HG03558 (cell line): Measurements from ENCODE around the gene SYT12.
"Not testable (repeated sequence)": the region's sequence is repeated elsewhere in the genome, so short reads cannot be mapped to it uniquely, and the experiment has no call there.

Experiments
- ATAC-seq: cut with Tn5 transposase; IDR thresholded peaks from one replicate; pipeline ENCODE4 v1.9.1; 2021; ENCODE audit warnings: moderate number of reproducible peaks; ENCODE audit not compliant: unreplicated experiment; ENCODE audit errors: extremely low read depth

Gene SYT12

DNA sequence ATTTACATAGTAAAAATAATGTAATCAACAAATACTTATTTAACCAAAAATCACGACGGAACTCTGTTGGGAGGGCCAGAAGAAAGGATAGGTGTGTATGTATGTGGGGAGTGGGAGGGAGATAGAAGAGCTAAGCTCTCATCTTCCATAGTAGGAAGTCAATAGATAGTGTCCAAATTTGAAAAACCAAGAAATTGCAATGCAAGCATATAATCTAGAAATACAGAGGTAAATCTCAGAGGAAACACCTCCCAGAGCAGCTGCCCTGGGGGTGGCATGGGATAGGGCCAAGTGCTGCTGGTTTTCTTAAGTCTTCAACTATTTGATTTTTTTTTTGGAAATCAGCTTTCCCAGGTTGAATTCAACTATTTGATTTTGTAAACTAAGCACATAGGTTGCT is 30.9 kb upstream of the SYT12 start:
- no peak for ATAC-seq

GRCh38 chr11:66996609-66997273 is 26.2 kb upstream of the SYT12 start:
- ATAC-seq, result no peak

DNA sequence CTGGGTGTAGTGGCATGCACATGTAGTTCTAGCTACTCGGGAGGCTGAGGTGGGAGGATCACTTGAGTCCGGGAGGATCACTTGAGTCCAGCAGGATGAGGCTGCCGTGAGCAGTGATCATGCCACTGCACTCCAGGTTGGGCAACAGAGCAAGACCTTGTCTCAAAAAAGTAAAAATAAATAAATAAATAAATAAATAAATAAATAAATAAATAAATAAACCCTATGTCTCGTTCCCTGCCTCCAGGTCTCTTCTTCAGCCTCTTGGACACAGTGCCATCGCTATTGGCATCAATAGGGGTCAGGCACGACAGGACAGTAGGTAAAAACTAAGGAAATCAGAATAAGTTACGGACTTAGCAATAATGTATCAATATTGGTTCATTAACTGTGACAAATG is 23.4 kb upstream of the SYT12 start:
- no peak for ATAC-seq

DNA sequence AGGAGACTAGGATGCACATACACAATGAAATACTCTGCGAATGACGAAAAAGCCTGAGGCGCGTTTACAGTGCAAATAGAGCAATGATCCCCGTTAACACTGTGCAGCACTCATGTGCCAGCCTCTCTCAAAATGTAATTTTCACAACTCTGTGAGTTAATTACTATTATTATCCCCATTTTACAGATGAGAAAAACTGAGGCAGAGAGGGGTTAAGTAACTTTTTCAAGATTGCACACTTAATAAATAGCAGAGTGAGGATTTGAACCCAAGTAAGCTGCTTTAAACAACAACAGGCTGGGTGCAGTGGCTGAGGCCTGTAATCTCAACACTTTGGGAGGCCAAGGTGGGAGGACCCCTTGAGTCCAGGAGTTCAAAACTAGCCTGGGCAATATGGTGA is 21.6 kb upstream of the SYT12 start:
- ATAC-seq, result no peak

- no peak for ATAC-seq
Measured at GRCh38 chr11:67002297-67002913, 20.5 kb upstream of the SYT12 start.

- no peak for ATAC-seq
Measured at GRCh38 chr11:67002921-67003411, 20.0 kb upstream of the SYT12 start.

GRCh38 chr11:67005200-67005599 is 17.7 kb upstream of the SYT12 start:
- ATAC-seq, result not testable (repeated sequence)

DNA sequence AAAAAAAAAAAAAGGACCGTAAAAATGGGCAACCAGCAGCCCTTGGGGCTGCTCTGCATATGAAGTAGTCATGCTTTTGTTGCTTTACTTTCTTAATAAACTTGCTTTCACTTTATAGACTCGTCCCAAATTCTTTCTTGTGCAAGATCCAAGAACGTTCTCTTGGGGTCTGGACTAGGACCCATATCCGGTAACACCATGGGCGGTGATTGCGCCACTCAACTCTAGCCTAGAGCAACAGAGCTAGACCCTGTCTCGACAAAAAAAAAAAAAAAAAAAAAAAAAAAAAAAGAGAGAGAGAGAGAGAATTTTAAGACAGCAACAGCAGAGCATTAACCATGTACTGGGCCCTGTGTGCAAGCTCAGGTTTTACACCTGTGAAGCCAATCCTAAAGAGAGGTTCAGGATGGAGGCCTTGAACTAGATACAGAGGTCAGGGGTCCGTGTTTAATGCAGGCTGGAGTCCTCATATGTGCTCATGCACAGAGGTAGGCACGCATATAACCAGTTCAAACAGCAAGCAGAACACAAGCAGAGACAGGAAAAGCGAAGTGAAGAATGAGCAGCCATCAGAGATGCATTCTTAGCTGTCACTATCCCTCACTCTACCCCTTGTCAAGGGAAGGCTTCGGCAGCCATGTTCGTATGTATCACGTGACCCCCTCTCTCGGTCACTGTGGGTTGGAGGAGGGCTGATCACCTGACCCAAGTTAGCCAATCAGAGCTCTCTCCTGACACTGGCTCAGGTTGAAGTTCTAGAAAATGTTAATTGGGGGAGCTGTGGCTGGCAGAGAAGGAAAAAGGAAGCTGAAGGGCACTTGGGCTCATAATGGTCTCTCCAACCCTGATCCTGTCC is 16.7 kb upstream of the SYT12 start:
- ATAC-seq, result no peak

GRCh38 chr11:67007126-67007525 is 15.8 kb upstream of the SYT12 start:
- ATAC-seq, result no peak

GRCh38 chr11:67010296-67010905 is 12.5 kb upstream of the SYT12 start:
- no peak for ATAC-seq

GRCh38 chr11:67013511-67014045 is 9.4 kb upstream of the SYT12 start:
- ATAC-seq, result no peak

DNA sequence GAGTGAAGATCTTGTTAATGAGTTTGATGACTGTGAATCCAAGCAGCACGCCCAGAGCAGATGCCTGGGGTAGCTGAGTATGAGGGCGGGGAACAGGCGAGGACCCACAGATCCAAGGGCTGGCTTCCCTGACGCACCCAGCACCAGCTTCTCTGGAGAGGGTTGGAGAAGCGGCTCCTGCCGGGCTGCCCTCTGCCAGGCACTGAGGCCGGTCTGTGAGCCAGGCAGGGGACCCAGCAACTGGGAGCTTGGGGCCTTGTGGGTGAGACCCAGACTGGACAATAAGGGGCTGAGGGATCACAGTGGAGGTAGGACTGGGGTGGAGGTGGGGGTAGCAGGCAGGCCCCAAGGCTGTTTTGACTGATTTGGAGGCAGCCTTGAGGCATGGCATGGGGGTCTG is 8.6 kb upstream of the SYT12 start:
- no peak for ATAC-seq

DNA sequence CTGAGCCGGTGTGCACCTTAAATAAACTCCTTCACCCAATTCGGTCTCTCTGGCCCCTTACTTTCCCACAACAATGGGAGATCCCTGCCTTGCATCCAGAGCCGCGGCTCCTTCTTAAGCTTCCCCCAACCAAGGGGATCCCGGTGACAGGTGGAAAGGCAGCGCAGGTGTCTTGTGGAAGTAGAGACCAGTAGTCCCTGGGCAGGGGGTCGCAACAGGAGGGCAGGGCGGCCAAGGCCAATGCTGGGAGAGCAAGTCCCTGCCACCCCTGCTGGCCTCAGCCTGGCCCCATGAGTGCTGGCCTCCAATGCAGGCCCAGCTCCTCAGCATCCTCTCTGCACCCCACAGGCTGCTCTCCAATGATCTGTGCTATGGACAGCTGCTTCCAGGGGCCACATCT is 7.9 kb upstream of the SYT12 start:
- no peak for ATAC-seq

- ATAC-seq, result no peak
Measured at GRCh38 chr11:67016550-67016949, 6.4 kb upstream of the SYT12 start.

DNA sequence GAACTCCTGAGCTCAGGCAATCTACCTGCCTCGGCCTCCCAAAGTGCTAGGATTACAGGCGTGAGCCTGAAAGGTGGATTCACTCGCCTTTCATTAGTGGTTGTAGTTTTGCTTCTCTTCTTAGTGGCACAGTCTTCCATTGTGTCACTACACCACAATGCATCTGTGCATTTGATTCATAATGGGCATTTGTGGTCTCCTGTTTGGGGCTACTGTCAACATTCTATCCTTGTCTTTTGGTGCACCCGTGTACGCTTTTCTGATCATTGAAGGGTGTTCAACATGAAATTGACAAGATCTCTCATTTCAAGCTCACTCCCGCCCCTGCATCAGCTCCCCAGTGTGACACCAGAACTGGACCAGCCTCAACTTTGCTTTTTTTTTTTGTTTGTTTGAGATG is 2.0 kb upstream of the SYT12 start:
- no peak for ATAC-seq

- ATAC-seq, result no peak
Measured at GRCh38 chr11:67022341-67022933, 497 bp upstream of the SYT12 start.

GRCh38 chr11:67023957-67024353 is 1.0 kb downstream of the SYT12 start:
- ATAC-seq, result no peak

DNA sequence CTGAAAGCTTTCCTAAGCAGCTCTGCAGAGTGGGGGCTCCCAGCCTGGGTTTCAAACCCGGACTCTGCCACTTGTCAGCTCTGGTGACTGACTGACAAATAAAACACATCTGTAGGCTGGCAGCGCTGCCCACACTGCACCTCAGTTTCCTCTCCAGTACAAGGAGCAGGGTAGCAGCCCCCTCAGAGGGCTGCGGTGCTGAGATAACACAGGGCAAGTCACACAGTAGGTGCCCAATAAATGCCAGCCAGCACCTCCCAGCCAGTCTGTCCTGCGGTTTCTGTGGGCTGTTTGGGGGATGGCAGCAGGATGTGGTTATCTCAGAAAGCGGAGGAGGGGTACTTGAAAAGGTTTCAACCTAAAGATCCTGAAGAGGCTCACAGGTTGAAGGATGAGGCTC is 1.5 kb downstream of the SYT12 start:
- ATAC-seq, result no peak

DNA sequence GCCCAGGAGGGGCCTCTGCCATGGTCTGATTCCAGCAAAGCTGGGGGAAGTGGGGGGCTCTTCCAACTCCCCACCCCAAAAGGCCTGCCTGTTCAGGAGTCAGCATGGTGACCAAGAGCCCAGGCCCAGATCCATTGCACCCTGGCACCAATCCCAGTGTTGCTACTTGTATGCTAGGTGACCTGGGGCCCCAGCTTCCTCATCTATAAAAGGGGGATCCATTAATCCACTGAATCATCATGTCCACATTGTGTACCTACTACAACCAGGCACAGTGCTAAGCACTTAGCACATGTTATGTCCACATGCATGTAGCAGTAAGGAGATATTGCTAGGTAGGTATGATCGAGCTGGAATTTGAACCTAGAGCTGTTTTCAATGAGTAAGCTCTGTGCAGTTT is 2.0 kb downstream of the SYT12 start:
- ATAC-seq, result no peak

DNA sequence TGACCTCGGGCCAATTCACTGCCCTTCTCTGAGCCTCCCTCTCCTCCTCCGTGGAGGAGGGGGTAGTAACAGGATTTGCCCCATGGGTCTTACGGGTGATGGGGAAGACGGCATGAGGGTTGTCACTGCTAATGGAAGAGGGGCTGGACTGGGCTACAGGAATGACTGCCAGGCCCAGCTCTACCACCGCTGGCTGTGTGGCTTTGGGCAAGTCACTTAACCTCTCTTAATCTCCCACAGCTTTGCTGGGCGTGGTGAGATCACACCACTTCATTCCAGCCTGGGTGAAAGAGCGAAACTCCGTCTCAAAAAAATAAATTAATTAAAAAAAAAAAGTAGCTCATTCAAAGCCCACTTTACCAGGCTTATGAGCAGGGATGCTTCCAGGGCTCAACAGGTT is 2.8 kb downstream of the SYT12 start:
- no peak for ATAC-seq
